Measurements from ENCODE around the gene UFSP1.

UFSP1 gene

GRCh38 chr7:100854146-100854895 is 35.2 kb downstream of the UFSP1 start:
- DNase-seq: no peak

GRCh38 chr7:100852048-100852872 is 37.3 kb downstream of the UFSP1 start, which contains the start of gene SLC12A9:
Gene SLC12A9, plus strand, starts transcription at chr7:100852713. Its CDS starts 1,485 bp downstream, at chr7:100854198.
- peak; percentile 88 for DNase-seq

GRCh38 chr7:100847360-100847759 is 42.2 kb downstream of the UFSP1 start:
- no peak for DNase-seq

DNA sequence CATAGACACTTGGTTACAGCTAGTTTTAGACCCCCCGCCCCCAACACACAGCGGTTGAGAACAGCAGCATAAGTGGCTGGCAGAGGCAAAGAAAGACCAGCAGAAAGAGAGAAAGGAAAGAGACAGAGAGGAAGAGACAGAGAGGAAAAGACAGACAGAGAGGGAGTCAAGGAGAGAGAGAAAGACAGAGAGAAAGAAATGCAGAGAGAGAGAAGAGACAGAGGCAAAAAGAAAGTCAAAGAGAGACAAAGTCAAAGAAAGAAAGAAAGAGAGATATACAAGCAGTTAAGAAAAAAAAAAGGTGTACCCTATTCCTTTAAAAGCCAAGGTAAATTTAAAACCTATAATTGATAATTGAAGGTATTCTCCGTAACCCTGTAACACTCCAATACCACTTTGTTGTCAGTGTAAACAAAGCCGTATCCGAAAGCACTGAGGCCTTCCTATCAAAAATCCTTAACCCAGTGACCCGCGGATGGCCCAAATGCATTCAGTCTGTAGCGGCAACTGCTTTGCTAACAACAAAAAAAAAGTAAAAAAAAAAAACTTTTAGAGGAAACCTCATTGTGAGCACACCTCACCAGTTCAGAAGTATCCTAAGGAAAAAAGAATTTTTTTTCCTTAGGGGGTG is 48.9 kb downstream of the UFSP1 start:
- DNase-seq: no peak

GRCh38 chr7:100839361-100839760 is 50.2 kb downstream of the UFSP1 start:
- DNase-seq: no peak

All from NCI-H2171 (cell line).